Left colon (tissue), 2 donors: Measurements from ENCODE around the gene TNFRSF12A. TPM values are rescaled to one million over a fixed set of nuclear protein-coding genes. Genes with fewer than 3 reads are reported as not detected.
"Not testable (repeated sequence)": the region's sequence is repeated elsewhere in the genome, so short reads cannot be mapped to it uniquely, and the experiment has no call there.

Experiments used
- ATAC-seq: fragments of 200-7000 bp; cut with Tn5 transposase; one replicate; pipeline ENCODE4 v1.9.1; 2020; ENCODE audit warnings: mild to moderate bottlenecking, moderate library complexity
- DNase-seq, 2 donors: peaks; one replicate each; pipeline ENCODE4 v3.0.0-alpha.2; 2020
- intact Hi-C, 2 donors: fragments of 100-400 bp; cut with DNase I in 1 of 2; cut with micrococcal nuclease in 1 of 2; formaldehyde crosslinking; loops; one replicate each; pipeline versions ENCODE4 v1.11.2 to v1.14.0; 2022; cut with DNase I, micrococcal nuclease
- total RNA-seq, 2 donors: library from RNA; stranded (reverse); fragmentation: NEBNext Ultra II Directional; extraction: Animal tissue kit (Norgen Biotek cat#: 25700); gene quantifications; one replicate each; pipeline ENCODE4 v1.2.1, GENCODE V29; 2021
- donor health status: DM: no; HTN: no; CAD: no.
- donor health status: DM: yes; HTN: yes; CAD: no.

Gene TNFRSF12A
- total RNA-seq, 2 donors from 2014 or later, result 10.5 to 19.3 TPM

- no peak for ATAC-seq
- intact Hi-C loops, result no loop called here
- no peak for DNase-seq
Observed at GRCh38 chr16:3057181-3058138, 37.3 kb downstream of the TNFRSF12A start.

- ATAC-seq (peak; percentile 60), DNase-seq (peak; percentile 69 to 86)
- intact Hi-C loops, result no loop called here
Observed at GRCh38 chr16:3058139-3059030, 38.2 kb downstream of the TNFRSF12A start.

GRCh38 chr16:3059041-3059722 lies 39.0 kb downstream of the TNFRSF12A start:
- ATAC-seq (peak; percentile 86), DNase-seq (peak; percentile 92)
- intact Hi-C loops, result no loop called here

GRCh38 chr16:3059723-3060242 lies 39.6 kb downstream of the TNFRSF12A start:
- intact Hi-C loops, result no loop called here
- no peak for ATAC-seq
- no peak for DNase-seq

GRCh38 chr16:3060339-3061127 lies 40.4 kb downstream of the TNFRSF12A start:
- ATAC-seq (no peak), DNase-seq (no peak)
- intact Hi-C loops, result no loop called here

- ATAC-seq (no peak), DNase-seq (no peak)
- intact Hi-C loops, result no loop called here
Observed at GRCh38 chr16:3062553-3062952, 42.4 kb downstream of the TNFRSF12A start.

- DNase-seq (no peak), ATAC-seq (peak; percentile 36)
- intact Hi-C loops, result no loop called here
Observed at GRCh38 chr16:3063625-3064386, 43.6 kb downstream of the TNFRSF12A start.

- intact Hi-C loops, result no loop called here
- peak; percentile 86 for ATAC-seq
- peak; percentile 81 to 92 for DNase-seq
Observed at GRCh38 chr16:3065069-3065741, 45.0 kb downstream of the TNFRSF12A start, which contains the start of gene IL32. Gene IL32, plus strand, starts transcription at chr16:3065640. Its CDS starts 172 bp downstream, at chr16:3065812.

GRCh38 chr16:3065742-3066439 lies 45.7 kb downstream of the TNFRSF12A start:
- ATAC-seq, result peak; percentile 30
- intact Hi-C loops, result no loop called here
- DNase-seq, result peak in 1 of 2 donors; percentile 53

GRCh38 chr16:3066440-3066748 lies 46.2 kb downstream of the TNFRSF12A start:
- intact Hi-C loops, result no loop called here
- ATAC-seq (no peak), DNase-seq (no peak)

- intact Hi-C loops, result no loop called here
- ATAC-seq (peak; percentile 12), DNase-seq (no peak)
Observed at GRCh38 chr16:3068487-3068886, 48.3 kb downstream of the TNFRSF12A start.

- ATAC-seq, DNase-seq, intact Hi-C loops: not testable (repeated sequence)
Observed at GRCh38 chr16:3069146-3069545, 49.0 kb downstream of the TNFRSF12A start.

GRCh38 chr16:3070608-3071111 lies 50.5 kb downstream of the TNFRSF12A start:
- intact Hi-C loops, result no loop called here
- DNase-seq (no peak), ATAC-seq (no peak)

GRCh38 chr16:3071655-3072054 lies 51.5 kb downstream of the TNFRSF12A start:
- intact Hi-C loops, result no loop called here
- no peak for DNase-seq

More at GRCh38 chr16:3071655-3072054, 51.5 kb downstream of the TNFRSF12A start:
- ATAC-seq, result no peak
